SU-DHL-6 (cell line): ENCODE measurements around the gene ZFP36L1.

Experiments
- H2AFZ ChIP-seq: fragments of 200-600 bp; sonication (generic); 2 replicates; pipeline ENCODE4 v1.6.1; 2014; ENCODE audit warnings: low read depth, mild to moderate bottlenecking, moderate library complexity, mixed read lengths, antibody characterized with exemption, low read length; ENCODE audit not compliant: severe bottlenecking
- H3F3A ChIP-seq: fragments of 200-600 bp; shearing (Covaris generic); 2 replicates; pipeline ENCODE4 v1.6.0; 2016; ENCODE audit warnings: antibody characterized with exemption, mild to moderate bottlenecking; ENCODE audit not compliant: insufficient read depth
- H3K27ac ChIP-seq: fragments of 200-600 bp; sonication (generic); 2 replicates; pipeline ENCODE4 v1.5.1; 2016; ENCODE audit warnings: low read depth, mild to moderate bottlenecking, low read length, moderate library complexity, mixed read lengths
- H3K27me3 ChIP-seq: fragments of 200-600 bp; sonication (generic), shearing (Covaris generic); 2 replicates; pipeline ENCODE4 v1.6.0; 2014; ENCODE audit warnings: mild to moderate bottlenecking, low read length
- H3K36me3 ChIP-seq: fragments of 200-600 bp; sonication (generic); 2 replicates; pipeline ENCODE4 v1.6.1; 2014; ENCODE audit warnings: mild to moderate bottlenecking, low read length, mixed read lengths
- H3K4me2 ChIP-seq: fragments of 300-600, 200-600 bp; shearing (Covaris generic), sonication (generic); 2 replicates; pipeline ENCODE4 v1.6.0; 2014; ENCODE audit warnings: low read length, low read depth, mild to moderate bottlenecking; ENCODE audit not compliant: poor library complexity, severe bottlenecking
- H3K4me3 ChIP-seq: fragments of 200-600 bp; sonication (generic); 2 replicates; pipeline ENCODE4 v1.5.1; 2014; ENCODE audit warnings: antibody characterized with exemption, low read length, mild to moderate bottlenecking, mixed read lengths; ENCODE audit not compliant: insufficient read depth, poor library complexity, severe bottlenecking
- H3K79me2 ChIP-seq: fragments of 200-600 bp; sonication (generic); 2 replicates; pipeline ENCODE4 v1.6.1; 2014; ENCODE audit warnings: mild to moderate bottlenecking, low read length, moderate library complexity; ENCODE audit not compliant: insufficient read depth
- H3K9ac ChIP-seq: fragments of 200-600 bp; sonication (generic); 2 replicates; pipeline ENCODE4 v1.7.0; 2014; ENCODE audit warnings: mild to moderate bottlenecking, low read length
- H3K9me2 ChIP-seq: fragments of 200-600 bp; sonication (generic); replicated peaks from 2 replicates; pipeline ENCODE4 v1.6.1; 2014; ENCODE audit warnings: low read length; ENCODE audit not compliant: insufficient read depth
- H3K9me3 ChIP-seq: fragments of 200-600 bp; sonication (generic); 2 replicates; pipeline ENCODE4 v1.6.1; 2014; ENCODE audit warnings: low read length, mixed read lengths; ENCODE audit not compliant: insufficient read depth
- H4K20me1 ChIP-seq: fragments of 200-600 bp; sonication (generic); 2 replicates; pipeline ENCODE4 v1.6.1; 2014; ENCODE audit warnings: low read depth, mild to moderate bottlenecking, antibody characterized with exemption, low read length, moderate library complexity, mixed read lengths
- CTCF ChIP-seq: fragments of 200-600 bp; sonication (generic); IDR thresholded peaks from one replicate; pipeline ENCODE4 v1.5.1; 2017; ENCODE audit warnings: antibody characterized with exemption, mild to moderate bottlenecking, low read length, moderate library complexity; ENCODE audit not compliant: insufficient read depth, poor library complexity, severe bottlenecking
- EZH2phosphoT487 ChIP-seq: fragments of 200-600 bp; sonication (generic), shearing (Covaris generic); conservative IDR thresholded peaks from 2 replicates; pipeline ENCODE4 v1.6.1; 2018; ENCODE audit warnings: mild to moderate bottlenecking, antibody characterized with exemption, low read length, moderate library complexity, mixed read lengths

Gene ZFP36L1

DNA sequence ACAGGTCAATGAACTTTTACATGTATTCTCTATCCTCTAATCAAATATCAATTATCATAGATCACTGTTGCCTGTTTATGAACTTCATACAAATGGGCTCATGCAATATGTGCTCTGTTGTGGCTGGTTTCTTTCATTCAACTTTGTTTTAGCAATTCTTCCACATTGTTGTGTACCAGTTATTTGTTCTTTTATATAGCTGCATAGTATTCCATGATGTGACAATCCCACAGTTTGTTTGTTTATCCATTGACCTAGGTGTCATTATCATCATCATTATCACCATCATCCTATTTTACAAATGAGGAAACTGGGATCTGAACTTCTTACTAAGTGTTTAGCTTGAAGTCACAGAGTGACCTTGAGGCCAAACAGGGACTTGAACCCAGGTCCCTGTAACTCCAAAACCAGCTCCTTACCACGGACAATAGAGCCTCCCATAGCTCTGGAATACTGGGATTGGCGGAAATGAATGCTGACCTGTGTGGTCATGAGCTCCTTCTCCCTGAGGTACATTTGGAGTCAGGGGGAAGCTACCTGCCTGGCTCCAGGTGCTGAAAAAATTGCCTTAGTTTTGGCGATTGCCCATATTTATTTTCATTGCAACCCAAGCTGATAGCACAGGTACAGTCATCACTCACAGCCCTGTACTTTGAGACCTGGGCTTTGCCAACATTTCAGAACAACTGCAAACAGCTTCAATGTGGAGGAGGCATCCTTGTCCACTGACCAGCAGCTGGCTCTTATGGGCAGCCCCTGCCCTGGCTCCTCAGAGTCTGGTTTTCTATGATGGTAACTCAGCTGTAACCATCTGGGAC, 9.2 kb downstream of the ZFP36L1 start:
- TF ChIP-seq CTCF (no peak), EZH2phosphoT487 (no peak)
- H3K4me2 ChIP-seq = no peak overlapping the region
- peaks cover 45% of the 10 kb centered on the region for H3F3A ChIP-seq

GRCh38 chr14:68782091-68782981, 10.5 kb downstream of the ZFP36L1 start:
- H3K4me3 ChIP-seq = no peak overlapping the region
- no peak for TF ChIP-seq EZH2phosphoT487
- TF ChIP-seq CTCF = no peak
- no peaks in the 10 kb centered on the region for H3K9me2 ChIP-seq
- H3K4me2 ChIP-seq = no peak overlapping the region
- H3K79me2 ChIP-seq = no peaks in the 10 kb centered on the region
- H3K9ac ChIP-seq = no peak overlapping the region
- peaks cover 32% of the 10 kb centered on the region for H3F3A ChIP-seq
- H3K36me3 ChIP-seq = no peaks in the 10 kb centered on the region
- no peak overlapping the region for H3K27ac ChIP-seq
- no peaks in the 10 kb centered on the region for H3K9me3 ChIP-seq
- H4K20me1 ChIP-seq = no peaks in the 10 kb centered on the region
- H3K27me3 ChIP-seq = no peaks in the 10 kb centered on the region
- no peak overlapping the region for H2AFZ ChIP-seq

More for the DNA sequence above, 9.2 kb downstream of the ZFP36L1 start:
- Histone ChIP-seq H3K36me3 (peaks cover 12% of the 10 kb centered on the region), H3K27me3 (no peaks in the 10 kb centered on the region), H3K9me2 (no peaks in the 10 kb centered on the region), H4K20me1 (peaks cover 12% of the 10 kb centered on the region; the same call in 1 of the 2 replicates), H3K79me2 (no peaks in the 10 kb centered on the region), H3K9ac (no peak overlapping the region), H3K27ac (no peak overlapping the region), H3K4me3 (no peak overlapping the region), H3K9me3 (no peaks in the 10 kb centered on the region), H2AFZ (no peak overlapping the region)

GRCh38 chr14:68781161-68782021, 11.5 kb downstream of the ZFP36L1 start:
- H2AFZ ChIP-seq = no peak overlapping the region

More at GRCh38 chr14:68781161-68782021, 11.5 kb downstream of the ZFP36L1 start:
- Histone ChIP-seq H3K4me2 (no peak overlapping the region), H3K27me3 (no peaks in the 10 kb centered on the region), H4K20me1 (no peaks in the 10 kb centered on the region), H3K36me3 (no peaks in the 10 kb centered on the region), H3K9me3 (no peaks in the 10 kb centered on the region), H3K79me2 (no peaks in the 10 kb centered on the region), H3K9me2 (no peaks in the 10 kb centered on the region), H3F3A (peaks cover 22% of the 10 kb centered on the region), H3K27ac (no peak overlapping the region), H3K4me3 (no peak overlapping the region), H3K9ac (no peak overlapping the region)
- TF ChIP-seq EZH2phosphoT487 = no peak
- TF ChIP-seq CTCF = no peak
